Brain microvascular endothelial cell (primary cell): ENCODE results near the gene DDX54.

Experiments
- DNase-seq: peaks from one replicate; pipeline ENCODE4 v3.0.0-alpha.2; 2020
- H3K27ac ChIP-seq: fragments of 250-450 bp; sonication (Bioruptor Pico); 2 replicates; pipeline ENCODE4 v1.5.1; 2020; ENCODE audit warnings: mild to moderate bottlenecking, moderate library complexity
- H3K27me3 ChIP-seq: fragments of 250-450 bp; sonication (Bioruptor Pico); replicated peaks from 2 replicates; pipeline ENCODE4 v1.5.1; 2020; ENCODE audit warnings: mild to moderate bottlenecking
- H3K36me3 ChIP-seq: fragments of 250-450 bp; sonication (Bioruptor Pico); replicated peaks from 2 replicates; pipeline ENCODE4 v1.5.1; 2020; ENCODE audit warnings: mild to moderate bottlenecking
- H3K4me3 ChIP-seq: 2 replicates; pipeline ENCODE4 v1.5.1; 2011; ENCODE audit warnings: low read depth, mild to moderate bottlenecking, control low read depth, low read length, moderate library complexity
- in situ Hi-C: cut with HindIII; loops from 2 replicates; pipeline ENCODE4 v1.10.0; 2017; ENCODE audit warnings: low sequenced_read_pairs, low pct_ligation_motif_present
- TF ChIP-seq, protein P1 (sequence below): IDR thresholded peaks from 2 replicates; pipeline ENCODE4 v1.5.1; 2011; ENCODE audit warnings: low read depth, mild to moderate bottlenecking, moderate library complexity, low read length, control low read depth, inconsistent platforms; ENCODE audit errors: missing control alignments

Gene DDX54

GRCh38 chr12:113159937-113160336, 25.3 kb downstream of the DDX54 start:
- H3K4me3 ChIP-seq: no peak overlapping the region
- H3K27me3 ChIP-seq: no peaks in the 10 kb centered on the region
- DNase-seq: no peak
- TF ChIP-seq, protein P1, sequence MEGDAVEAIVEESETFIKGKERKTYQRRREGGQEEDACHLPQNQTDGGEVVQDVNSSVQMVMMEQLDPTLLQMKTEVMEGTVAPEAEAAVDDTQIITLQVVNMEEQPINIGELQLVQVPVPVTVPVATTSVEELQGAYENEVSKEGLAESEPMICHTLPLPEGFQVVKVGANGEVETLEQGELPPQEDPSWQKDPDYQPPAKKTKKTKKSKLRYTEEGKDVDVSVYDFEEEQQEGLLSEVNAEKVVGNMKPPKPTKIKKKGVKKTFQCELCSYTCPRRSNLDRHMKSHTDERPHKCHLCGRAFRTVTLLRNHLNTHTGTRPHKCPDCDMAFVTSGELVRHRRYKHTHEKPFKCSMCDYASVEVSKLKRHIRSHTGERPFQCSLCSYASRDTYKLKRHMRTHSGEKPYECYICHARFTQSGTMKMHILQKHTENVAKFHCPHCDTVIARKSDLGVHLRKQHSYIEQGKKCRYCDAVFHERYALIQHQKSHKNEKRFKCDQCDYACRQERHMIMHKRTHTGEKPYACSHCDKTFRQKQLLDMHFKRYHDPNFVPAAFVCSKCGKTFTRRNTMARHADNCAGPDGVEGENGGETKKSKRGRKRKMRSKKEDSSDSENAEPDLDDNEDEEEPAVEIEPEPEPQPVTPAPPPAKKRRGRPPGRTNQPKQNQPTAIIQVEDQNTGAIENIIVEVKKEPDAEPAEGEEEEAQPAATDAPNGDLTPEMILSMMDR: no peak
- H3K36me3 ChIP-seq: peaks cover 51% of the 10 kb centered on the region
- no peak overlapping the region for H3K27ac ChIP-seq
- in situ Hi-C loops: loop anchor here (25.0 kb wide), 1 partner anchor 123 kb away; no protein-coding TSS in a partner anchor

DNA sequence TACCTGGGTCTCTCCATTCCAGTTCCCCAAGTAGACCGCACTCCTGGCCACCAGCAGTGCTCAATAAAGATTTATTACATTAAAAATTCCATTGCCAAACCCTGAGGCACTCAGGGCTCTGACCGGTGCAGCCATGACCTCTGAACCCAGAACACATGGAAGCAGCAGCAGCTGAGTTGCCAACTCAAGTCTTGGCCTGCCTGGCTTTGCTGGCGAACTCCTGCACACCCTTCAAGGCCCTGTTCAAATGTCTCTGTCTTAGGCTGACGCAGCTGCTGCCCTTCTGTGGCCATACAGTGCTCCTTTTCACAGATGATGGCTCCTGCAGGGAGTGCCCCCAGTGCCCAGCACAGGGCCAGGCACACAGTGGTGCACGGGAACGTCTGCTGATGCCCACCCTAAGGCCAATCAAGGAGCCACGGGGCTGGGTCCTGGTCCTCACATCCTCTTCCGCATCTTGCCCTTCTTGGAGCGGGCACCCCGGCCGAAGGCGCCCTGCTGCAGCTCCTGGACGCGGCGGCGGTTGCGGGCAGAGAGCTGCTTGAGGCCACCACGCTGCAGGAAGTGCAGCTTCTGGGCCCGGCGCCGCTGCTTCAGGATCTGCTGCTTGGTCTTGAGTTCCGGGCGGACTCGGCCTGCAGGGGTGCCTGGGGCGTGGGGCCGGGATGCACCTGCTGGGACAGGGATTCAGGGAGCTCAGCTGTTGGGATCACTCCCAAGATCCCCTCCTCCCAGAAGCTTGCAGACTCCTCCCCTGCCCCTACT, 26.7 kb downstream of the DDX54 start:
- Histone ChIP-seq H3K36me3 (peaks cover 39% of the 10 kb centered on the region), H3K4me3 (no peak overlapping the region), H3K27me3 (peaks cover 9% of the 10 kb centered on the region), H3K27ac (no peak overlapping the region)
- TF ChIP-seq, protein P1: no peak
- no peak for DNase-seq
- in situ Hi-C loops: loop anchor here (25.0 kb wide), 1 partner anchor 121 kb away; no protein-coding TSS in a partner anchor

- peaks cover 14% of the 10 kb centered on the region for H3K27me3 ChIP-seq
Observed at GRCh38 chr12:113157218-113157859, 27.9 kb downstream of the DDX54 start.

DNA sequence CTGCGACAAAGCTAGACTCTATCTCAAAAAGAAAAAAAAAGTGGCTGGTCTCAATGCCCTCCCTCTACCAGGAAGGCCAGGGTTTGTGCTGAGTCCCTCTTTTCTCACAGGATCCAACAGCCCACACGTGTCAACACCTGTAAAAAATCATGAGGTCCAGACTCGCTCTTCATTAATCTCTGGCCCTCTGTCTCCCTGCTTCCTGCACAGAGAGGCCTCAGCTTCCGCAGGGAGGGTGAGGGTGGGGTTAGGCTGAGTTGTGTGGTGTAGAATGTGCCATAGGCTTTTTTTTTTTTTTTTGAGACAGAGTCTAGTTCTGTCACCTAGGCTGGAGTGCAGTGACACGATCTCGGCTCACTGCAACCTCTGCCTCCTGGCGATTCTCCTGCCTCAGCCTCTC, 29.6 kb downstream of the DDX54 start:
- Histone ChIP-seq H3K36me3 (peaks cover 25% of the 10 kb centered on the region), H3K27me3 (peaks cover 17% of the 10 kb centered on the region), H3K4me3 (no peak overlapping the region), H3K27ac (no peak overlapping the region)
- TF ChIP-seq, protein P1: no peak
- DNase-seq: no peak
- in situ Hi-C loops: loop anchor here (25.0 kb wide), 1 partner anchor 118 kb away; no protein-coding TSS in a partner anchor

More at GRCh38 chr12:113157218-113157859, 27.9 kb downstream of the DDX54 start:
- in situ Hi-C loops: loop anchor here (25.0 kb wide), 1 partner anchor 120 kb away; no protein-coding TSS in a partner anchor
- H3K27ac ChIP-seq: no peak overlapping the region
- no peak for DNase-seq
- H3K36me3 ChIP-seq: peaks cover 35% of the 10 kb centered on the region
- H3K4me3 ChIP-seq: no peak overlapping the region
- TF ChIP-seq, protein P1: no peak

- TF ChIP-seq, protein P1: no peak
- peaks cover 19% of the 10 kb centered on the region for H3K36me3 ChIP-seq
- peaks cover 17% of the 10 kb centered on the region for H3K27me3 ChIP-seq
- no peak overlapping the region for H3K4me3 ChIP-seq
- no peak overlapping the region for H3K27ac ChIP-seq
- DNase-seq: no peak
- in situ Hi-C loops: loop anchor here (25.0 kb wide), 1 partner anchor 118 kb away; no protein-coding TSS in a partner anchor
Observed at GRCh38 chr12:113155060-113155459, 30.2 kb downstream of the DDX54 start.
